Activated T-cell treated with anti-CD3 and anti-CD28 coated beads, Interleukin-2, amount 50 U/mL, for 1 hour (primary cell): ENCODE data around the gene PLEKHM2.

Source experiments
- DNase-seq: peaks from one replicate; pipeline ENCODE4 v3.0.0-alpha.2; 2020

PLEKHM2 gene

GRCh38 chr1:15740924-15741850 is 57.1 kb downstream of the PLEKHM2 start:
- DNase-seq, result peak; percentile 67

GRCh38 chr1:15742339-15742801 is 58.2 kb downstream of the PLEKHM2 start, which contains the start of gene TMEM82:
Gene TMEM82 (plus strand): TSS chr1:15742499. CDS start chr1:15742560, 61 bp downstream.
- no peak for DNase-seq

DNA sequence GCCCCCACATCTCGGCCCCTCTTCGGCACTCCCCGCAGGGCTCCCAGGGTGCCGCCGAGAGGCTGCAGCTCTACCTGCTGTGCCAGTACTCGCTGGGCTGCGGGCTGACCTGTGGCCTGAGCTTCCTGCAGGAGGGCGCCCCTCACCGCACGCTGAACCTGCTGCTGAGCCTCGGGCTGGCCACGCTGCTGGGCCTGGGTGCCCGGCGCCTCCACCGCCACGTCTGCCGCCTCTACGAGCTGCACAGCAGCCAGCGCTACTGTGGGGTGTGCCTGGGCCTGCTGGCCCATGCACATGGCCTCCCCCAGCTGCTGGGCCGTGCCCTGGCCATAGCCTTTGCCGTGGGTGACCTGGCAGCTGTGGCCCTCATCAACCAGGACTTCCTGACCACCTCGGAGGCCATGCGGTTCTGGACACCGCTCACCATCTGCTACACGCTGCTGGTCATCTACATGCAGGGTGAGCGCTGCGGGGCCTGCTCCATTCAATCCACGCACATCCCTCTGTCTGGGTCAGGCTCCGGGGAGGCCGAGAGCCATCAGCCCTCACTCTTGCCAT is 60.1 kb downstream of the PLEKHM2 start:
- no peak for DNase-seq

DNA sequence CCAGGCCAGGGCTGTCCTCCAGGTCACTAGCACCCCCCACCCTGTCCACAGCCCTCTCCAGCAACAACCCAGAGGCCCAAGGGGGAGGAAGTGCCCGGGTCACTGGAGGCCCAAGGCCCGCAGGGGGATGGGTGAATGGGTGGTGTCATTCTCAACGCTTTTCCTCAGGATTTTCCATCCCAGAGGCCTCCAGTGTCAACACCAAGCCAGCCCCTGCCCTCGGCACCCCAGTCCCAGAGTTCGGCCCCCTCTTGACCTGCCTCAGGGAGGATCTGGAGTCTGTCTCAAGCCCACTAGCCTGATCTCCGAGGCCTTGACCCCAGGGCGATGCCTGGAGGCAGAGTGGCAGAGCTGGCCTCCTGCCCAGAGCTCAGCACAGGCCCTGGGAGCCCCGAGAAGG is 63.3 kb downstream of the PLEKHM2 start:
- DNase-seq, result no peak

DNA sequence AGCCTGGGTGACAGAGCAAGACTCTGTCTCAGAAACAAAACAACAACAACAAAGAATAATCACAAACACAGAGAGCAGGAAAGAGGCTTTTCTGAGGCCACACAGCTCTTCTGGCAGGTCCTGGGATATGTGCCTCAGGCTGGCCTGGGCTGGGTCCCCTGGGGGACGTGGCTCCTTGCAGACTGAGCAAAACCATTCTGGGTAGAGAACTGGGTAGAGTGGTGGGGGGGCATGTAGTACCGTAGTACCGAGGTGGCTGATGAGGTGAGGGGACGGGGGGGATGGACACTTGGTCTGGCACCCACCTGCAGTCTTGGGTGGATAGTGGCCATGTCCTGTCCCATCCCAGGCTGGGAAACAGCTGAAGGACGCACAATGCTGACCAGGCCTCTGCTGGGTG is 64.1 kb downstream of the PLEKHM2 start:
- DNase-seq, result no peak

DNA sequence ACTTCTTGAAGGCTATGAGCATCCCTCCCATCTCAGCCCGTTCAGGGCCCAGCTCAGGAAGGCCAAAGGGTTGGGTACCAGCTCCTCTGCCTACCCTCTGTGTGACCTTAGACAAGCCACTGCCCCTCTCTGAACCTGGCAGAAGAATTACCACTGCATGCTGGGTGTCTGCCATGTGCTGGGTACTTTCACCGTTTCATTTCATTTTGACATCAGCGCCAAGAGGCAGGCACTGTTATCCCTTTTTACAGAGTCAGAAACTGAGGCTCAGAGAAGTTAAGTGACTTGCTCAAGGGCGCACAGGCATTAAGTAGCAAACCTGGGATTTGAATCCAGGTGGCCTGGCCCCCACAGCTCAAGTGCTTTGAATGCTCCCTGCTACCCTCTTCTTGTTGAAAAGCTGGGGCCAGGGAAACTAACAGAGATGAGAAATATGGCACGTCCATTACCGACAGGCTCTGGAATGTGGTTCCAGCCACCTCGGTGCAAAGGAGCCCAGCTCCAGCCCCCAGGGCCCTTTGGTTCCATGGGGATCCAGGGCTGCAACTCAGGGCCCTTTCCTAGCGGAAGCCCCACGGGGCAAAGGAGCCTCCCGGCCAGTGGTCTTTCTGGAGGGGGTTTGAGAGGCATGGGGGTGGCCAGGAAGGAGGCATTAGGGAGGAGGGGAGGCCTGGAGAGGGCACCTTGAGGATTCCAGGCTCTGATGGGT is 64.7 kb downstream of the PLEKHM2 start:
- no peak for DNase-seq

- no peak for DNase-seq
These were observed 65.5 kb downstream of the PLEKHM2 start for GRCh38 chr1:15749399-15750291.

GRCh38 chr1:15750924-15751323 is 66.8 kb downstream of the PLEKHM2 start:
- no peak for DNase-seq

- no peak for DNase-seq
These were observed 67.6 kb downstream of the PLEKHM2 start for GRCh38 chr1:15751717-15752116.

GRCh38 chr1:15753776-15754175 is 69.7 kb downstream of the PLEKHM2 start:
- DNase-seq, result no peak

DNA sequence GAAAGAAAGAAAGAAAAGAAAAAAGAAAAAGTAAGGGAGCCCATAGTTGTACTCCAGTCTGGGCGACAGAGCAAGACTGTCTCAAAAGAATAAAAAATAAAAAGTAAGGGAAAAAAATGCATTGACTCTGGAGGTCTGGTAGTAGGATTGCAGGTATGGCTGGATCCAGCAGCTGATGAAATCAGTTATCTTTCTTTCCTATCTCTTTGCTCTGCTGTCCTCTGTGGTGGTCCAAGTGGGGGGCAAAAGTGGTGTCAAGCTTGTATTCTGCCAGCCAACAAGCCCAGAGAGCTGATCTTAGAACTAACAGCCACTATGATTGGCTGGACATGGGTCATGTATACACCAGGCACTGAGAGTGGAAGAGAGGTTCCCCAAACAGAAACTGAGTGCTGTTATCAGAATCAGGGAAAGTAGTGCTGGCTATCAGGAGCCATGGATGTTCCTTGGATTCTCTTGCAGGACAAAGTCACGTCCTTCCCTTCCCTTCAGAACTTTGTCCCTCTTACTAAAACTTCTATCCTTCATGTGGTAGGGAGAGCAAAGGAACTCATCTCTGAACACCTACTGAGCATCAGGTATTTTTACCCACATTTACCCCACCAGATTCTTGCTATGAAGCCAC is 71.0 kb downstream of the PLEKHM2 start:
- DNase-seq, result no peak

DNA sequence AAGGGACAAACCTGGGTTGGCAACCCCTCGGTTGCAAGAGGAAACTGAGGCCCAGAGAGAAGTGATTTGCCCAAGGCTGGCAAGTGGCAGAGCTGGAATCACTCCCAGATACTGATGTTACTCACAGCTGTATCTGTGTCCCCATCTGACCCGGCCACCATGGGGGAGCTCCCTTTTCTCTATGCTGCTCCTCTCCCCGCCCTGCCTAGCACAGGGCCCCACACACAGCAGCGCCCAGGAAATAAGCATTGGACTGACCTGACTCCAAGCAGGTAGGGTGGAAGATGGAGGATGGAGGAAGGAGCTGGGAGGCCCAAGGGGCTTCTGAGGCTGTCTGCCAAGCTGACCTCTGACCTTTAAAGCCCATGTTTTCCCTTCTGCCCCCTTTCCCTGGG is 71.5 kb downstream of the PLEKHM2 start:
- DNase-seq, result no peak

DNA sequence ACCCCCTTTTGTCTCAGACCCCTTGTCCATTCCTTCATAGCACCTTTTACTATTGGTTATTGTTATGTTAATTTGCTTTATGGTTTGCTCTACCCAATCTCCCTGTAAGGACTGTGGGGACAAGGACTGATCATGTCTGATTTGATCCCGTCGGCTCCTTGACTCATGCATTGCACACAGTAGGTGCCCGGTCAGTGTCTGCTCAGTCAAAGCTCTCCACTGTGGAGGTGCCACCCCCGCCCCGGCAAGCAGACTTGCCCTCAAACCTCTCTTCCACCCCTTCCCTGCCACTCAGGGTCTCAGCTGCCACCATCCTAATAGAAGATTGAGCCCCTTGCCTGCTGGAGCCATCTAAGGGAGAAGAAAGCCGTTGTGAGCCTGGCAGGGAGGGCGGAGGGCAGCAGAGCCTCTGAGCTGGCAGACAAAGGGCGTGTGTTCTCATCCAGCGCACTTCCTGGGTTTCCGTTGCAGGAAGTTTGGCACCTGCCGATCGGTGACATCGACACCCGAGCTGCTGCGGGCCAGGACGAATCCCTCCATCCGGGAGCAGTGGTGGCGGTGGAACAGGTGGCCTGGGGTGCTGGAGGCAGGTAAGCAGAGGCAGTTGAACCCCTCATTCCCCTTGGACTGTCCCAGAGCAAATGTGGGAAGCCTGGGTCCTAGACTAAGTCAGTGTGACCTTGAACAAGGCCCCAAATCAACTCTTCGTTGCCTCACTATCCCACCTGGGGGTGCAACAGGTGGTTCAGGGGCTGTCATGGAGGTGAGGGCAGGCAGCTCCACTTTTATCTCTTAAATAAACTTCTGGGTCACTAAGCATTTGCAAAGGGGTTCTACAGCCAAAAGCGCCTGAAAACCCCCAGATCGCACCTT is 72.3 kb downstream of the PLEKHM2 start:
- DNase-seq, result no peak

- DNase-seq, result no peak
These were observed 73.0 kb downstream of the PLEKHM2 start for GRCh38 chr1:15757016-15757543.

GRCh38 chr1:15757575-15758342 is 73.6 kb downstream of the PLEKHM2 start:
- no peak for DNase-seq

DNA sequence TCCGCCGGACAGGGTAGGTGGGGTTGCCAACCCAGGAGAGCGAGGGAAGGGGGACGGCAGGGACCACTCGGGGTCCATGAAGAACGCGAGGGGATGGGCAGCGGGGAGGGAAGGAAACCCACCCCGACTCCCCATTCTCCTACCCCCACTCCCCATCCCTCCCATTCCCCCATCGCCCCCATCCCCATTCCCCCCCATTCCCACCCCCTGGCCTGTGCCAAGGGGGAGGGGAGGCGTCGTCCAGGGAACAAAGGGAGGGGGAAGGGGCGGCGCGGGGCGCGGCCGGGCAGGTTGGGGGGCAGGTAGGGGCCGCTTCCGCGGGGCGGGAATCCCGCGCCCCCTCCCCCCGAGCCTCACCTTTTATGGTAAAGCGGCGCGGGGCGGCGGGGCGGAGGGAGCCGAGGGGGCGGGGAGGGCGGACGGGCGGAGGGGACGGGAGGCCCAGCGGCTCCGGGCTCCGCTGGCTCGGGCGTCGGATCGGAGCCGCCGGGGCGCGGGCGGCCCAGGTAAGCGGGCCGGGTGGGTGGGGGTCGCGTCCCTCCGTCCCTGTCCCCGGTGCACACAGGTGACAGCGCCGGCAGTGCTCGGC is 74.3 kb downstream of the PLEKHM2 start, which contains the start of gene FBLIM1:
FBLIM1 (plus strand) TSS at position 453 of the 589 bp plus-strand sequence. CDS start 6,189 bp downstream, outside the sequence.
- DNase-seq, result no peak

DNA sequence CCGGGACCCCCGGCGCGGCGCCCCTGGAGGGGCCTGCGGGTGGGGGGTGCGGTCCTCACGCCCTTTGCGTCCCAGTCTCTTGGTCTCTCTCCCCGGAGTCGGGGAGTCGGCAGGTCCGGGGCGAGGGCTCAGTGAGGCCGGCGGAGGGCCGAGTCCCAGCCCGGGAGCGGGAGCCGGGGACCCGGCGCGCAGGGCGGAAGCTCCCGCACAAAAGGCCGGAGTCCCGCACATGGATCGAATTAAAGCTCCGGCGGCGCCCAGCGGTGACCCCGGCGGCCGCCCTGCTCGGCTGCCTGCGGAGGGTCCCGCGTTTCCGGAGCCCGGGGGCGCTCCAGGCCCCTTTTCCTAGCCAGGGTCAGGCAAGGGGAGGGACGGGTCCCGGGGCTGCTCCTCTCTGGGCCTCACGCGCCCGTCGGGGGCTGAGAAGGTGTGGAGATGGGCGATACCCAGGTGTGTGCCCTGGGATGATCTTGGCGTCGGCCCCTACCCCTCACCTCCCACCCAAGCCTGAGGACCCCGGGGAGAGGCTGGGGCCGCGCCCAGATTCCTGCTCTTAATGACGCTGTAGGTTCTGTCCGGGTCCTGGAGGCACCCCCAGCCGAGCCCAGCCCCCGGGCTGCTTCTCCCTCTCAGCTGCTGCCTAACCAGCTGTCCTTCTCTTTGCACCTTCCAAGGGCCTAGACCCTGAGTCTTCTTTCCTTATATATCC is 75.0 kb downstream of the PLEKHM2 start:
- DNase-seq, result no peak

DNA sequence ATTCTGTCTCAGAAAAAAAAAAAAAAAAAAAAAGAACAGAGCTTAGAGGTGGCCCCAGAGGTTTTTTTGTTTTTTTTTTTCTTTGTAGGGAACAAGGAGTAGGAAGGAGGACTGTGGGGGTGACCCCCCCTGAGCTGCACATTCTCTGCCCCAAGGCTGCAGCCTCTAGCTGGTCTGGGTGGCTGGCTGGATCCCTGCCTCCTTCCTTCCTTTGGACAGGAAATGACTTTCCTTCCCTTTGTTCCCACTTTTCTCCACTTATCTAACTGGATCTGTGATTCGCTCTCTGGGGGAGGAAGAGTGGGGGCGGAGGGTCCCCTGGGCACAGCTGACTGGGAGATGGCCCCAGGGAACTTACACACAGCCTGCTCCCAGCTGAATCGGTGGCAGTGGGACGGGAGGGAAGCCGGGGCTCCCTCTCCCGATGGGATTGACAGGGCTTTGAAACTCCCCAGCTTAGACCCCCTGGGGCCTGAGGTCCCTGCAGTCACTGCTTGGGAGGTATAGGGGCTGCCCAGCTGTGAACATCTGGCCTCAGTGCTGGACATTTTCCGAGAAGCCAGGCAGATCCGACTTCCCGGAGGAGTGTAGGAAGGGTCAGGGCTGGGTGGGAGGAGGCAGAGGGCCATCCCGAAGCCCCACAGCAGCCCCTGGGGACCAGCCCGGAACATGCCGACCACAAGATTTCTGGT is 76.5 kb downstream of the PLEKHM2 start:
- no peak for DNase-seq
